Stimulated activated CD8-positive, alpha-beta memory T cell treated with anti-CD3 and anti-CD28 coated beads, Interleukin-4, amount 100 ng/mL, for 4 hours (primary cell): ENCODE data around the gene SCAMP3.
"Not testable (repeated sequence)": the region's sequence is repeated elsewhere in the genome, so short reads cannot be mapped to it uniquely, and the experiment has no call there.

Source experiments
- DNase-seq, 2 donors: peaks; one replicate each; pipeline ENCODE4 v3.0.0-alpha.2; 2020; ENCODE audit warnings: low read depth in 2 of 2, low spot score in 1 of 2

SCAMP3 gene

GRCh38 chr1:155255243-155256007, 6.7 kb downstream of the SCAMP3 start, which contains the start of gene ENTREP3:
Gene ENTREP3, minus strand, starts transcription at chr1:155255483. Its CDS starts 606 bp downstream, at chr1:155254877.
- peak in 1 of 2 donors; percentile 39 for DNase-seq

GRCh38 chr1:155254714-155255242, 7.4 kb downstream of the SCAMP3 start:
- DNase-seq = no peak

- DNase-seq = no peak
Observed at GRCh38 chr1:155254228-155254713, 7.9 kb downstream of the SCAMP3 start.

- no peak for DNase-seq
Observed at GRCh38 chr1:155253797-155254196, 8.4 kb downstream of the SCAMP3 start.

- no peak for DNase-seq
Observed at GRCh38 chr1:155253208-155253607, 9.0 kb downstream of the SCAMP3 start.

- no peak for DNase-seq
Observed at GRCh38 chr1:155251566-155251965, 10.6 kb downstream of the SCAMP3 start.

- DNase-seq = peak; percentile 87 to 95
Observed at GRCh38 chr1:155250633-155251449, 11.3 kb downstream of the SCAMP3 start.

- no peak for DNase-seq
Observed at GRCh38 chr1:155250246-155250632, 11.9 kb downstream of the SCAMP3 start.

GRCh38 chr1:155247667-155248553, 14.2 kb downstream of the SCAMP3 start:
- no peak for DNase-seq

- not testable (repeated sequence) for DNase-seq
Observed at GRCh38 chr1:155246796-155247195, 15.4 kb downstream of the SCAMP3 start.

- no peak for DNase-seq
Observed at GRCh38 chr1:155245163-155245524, 17.0 kb downstream of the SCAMP3 start.

- DNase-seq = peak; percentile 75 to 82
Observed at GRCh38 chr1:155244368-155245162, 17.6 kb downstream of the SCAMP3 start.

- no peak for DNase-seq
Observed at GRCh38 chr1:155242805-155243358, 19.3 kb downstream of the SCAMP3 start.

- no peak for DNase-seq
Observed at GRCh38 chr1:155241841-155242264, 20.3 kb downstream of the SCAMP3 start.

- no peak for DNase-seq
Observed at GRCh38 chr1:155241069-155241679, 21.0 kb downstream of the SCAMP3 start.

- DNase-seq = no peak
Observed at GRCh38 chr1:155236451-155236850, 25.7 kb downstream of the SCAMP3 start.

GRCh38 chr1:155235375-155235774, 26.8 kb downstream of the SCAMP3 start:
- DNase-seq = not testable (repeated sequence)

GRCh38 chr1:155233502-155233901, 28.7 kb downstream of the SCAMP3 start:
- not testable (repeated sequence) for DNase-seq
